Measurements from ENCODE around the gene KNSTRN.

GRCh38 chr15:40392986-40393948 lies 10.7 kb downstream of the KNSTRN start:
- TF ChIP-seq FOS (IDR thresholded peaks at IDR 0.05; ENCODE audit: low read depth, low read length): no peak
- TF ChIP-seq CEBPB (IDR thresholded peaks at IDR 0.05; ENCODE audit: low read depth, low read length): peak; percentile 65
- TF ChIP-seq CTCF (conservative IDR thresholded peaks at IDR 0.05; ENCODE audit: low read depth, low read length): no peak
- no peak for TF ChIP-seq RFX5 (IDR thresholded peaks at IDR 0.05; ENCODE audit: low read depth, low read length)
- no peak for TF ChIP-seq NFE2L2 (IDR thresholded peaks at IDR 0.05; ENCODE audit: low read depth, low read length)
- TF ChIP-seq MAZ (IDR thresholded peaks at IDR 0.05; ENCODE audit: borderline replicate concordance, low read depth, low read length): no peak
- no peak for TF ChIP-seq POLR2A (IDR thresholded peaks at IDR 0.05; ENCODE audit: low read depth, low read length)
- TF ChIP-seq MXI1 (IDR thresholded peaks at IDR 0.05; ENCODE audit: borderline replicate concordance, low read depth, low read length): no peak
- TF ChIP-seq ELK1 (IDR thresholded peaks at IDR 0.05; ENCODE audit: borderline replicate concordance, low read depth, low read length): no peak
- no peak for TF ChIP-seq USF2 (IDR thresholded peaks at IDR 0.05; ENCODE audit: low read depth, low read length)
- TF ChIP-seq RAD21 (IDR thresholded peaks at IDR 0.05; ENCODE audit: low read length): no peak
- TF ChIP-seq BHLHE40 (IDR thresholded peaks at IDR 0.05; ENCODE audit: low read depth, low read length): no peak
- TF ChIP-seq RCOR1 (IDR thresholded peaks at IDR 0.05; ENCODE audit: insufficient replicate concordance, low read length): no peak
- peak; percentile 40 for TF ChIP-seq MAFK (IDR thresholded peaks at IDR 0.05; ENCODE audit: low read depth, low read length)
